AG04450 (cell line): ENCODE data around the gene CTRB1. TPM values are rescaled to one million over a fixed set of nuclear protein-coding genes. Genes with fewer than 3 reads are reported as not detected.

Experiments
- CTCF ChIA-PET: fragments of 300-600, 350-600 bp; formaldehyde crosslinking; extraction: SDS; loops from one replicate; lab custom pipeline; 2022; ENCODE audit warnings: antibody characterized with exemption, inconsistent platforms; lab: Charles Lee
- POLR2A ChIA-PET: fragments of 350-600 bp; formaldehyde crosslinking; extraction: SDS; loops from one replicate; lab custom pipeline; 2021; ENCODE audit warnings: antibody characterized with exemption, inconsistent platforms; lab: Yijun Ruan, JAX
- DNase-seq: peaks from one replicate; pipeline ENCODE4 v3.0.0-alpha.2; 2011; ENCODE audit warnings: low read depth, low spot score
- H3K27ac ChIP-seq: one replicate; pipeline ENCODE4 v1.5.1; 2012; ENCODE audit warnings: low read depth, low read length, control low read depth
- H3K27me3 ChIP-seq: one replicate; pipeline ENCODE4 v1.6.0; 2012; ENCODE audit warnings: low read length; ENCODE audit not compliant: control insufficient read depth, insufficient read depth
- H3K4me3 ChIP-seq: 2 replicates; pipeline ENCODE4 v1.5.1; 2011; ENCODE audit warnings: mild to moderate bottlenecking, low read depth, low read length, control low read depth
- H3K9me3 ChIP-seq: 2 replicates; pipeline ENCODE4 v1.5.1; 2012; ENCODE audit warnings: low read length; ENCODE audit not compliant: control insufficient read depth, insufficient read depth
- polyA plus RNA-seq: library from polyadenylated mRNA; depleted of rRNA; stranded (reverse); fragments of >200 nt; gene quantifications from 2 replicates; pipeline ENCODE4 v1.2.3, GENCODE V29; 2011
- TF ChIP-seq, protein P1 (sequence below): IDR thresholded peaks from 2 replicates; pipeline ENCODE4 v1.5.1; 2011; ENCODE audit warnings: low read depth, low read length, control low read depth, inconsistent platforms

The CTRB1 gene
- polyA plus RNA-seq, 1 experiment: not detected

DNA sequence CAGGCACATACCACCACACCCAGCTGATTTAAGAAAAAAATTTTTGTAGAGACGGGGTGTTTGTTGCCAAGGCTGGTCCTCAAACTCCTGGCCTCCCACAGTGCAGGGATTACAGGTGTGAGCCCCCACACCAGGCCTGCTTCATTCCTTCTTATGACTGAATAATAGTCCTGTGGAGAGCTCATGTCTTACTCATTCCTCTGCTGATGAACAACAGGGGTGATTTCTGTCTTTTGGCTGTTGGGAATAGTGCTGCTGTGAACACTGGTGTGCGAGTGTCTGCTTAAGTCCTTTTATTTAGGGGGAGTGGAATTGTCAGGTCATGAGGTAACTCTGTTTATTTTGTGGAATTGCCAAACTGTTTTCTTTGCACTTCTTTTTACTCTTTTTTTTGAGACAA is 2.7 kb upstream of the CTRB1 start:
- CTCF ChIA-PET: interaction anchor here (1.5 to 1.8 kb wide), 2 partner anchors 17 to 18 kb away, joined by 6 read pairs; no protein-coding TSS in a partner anchor
- DNase-seq: no peak

DNA sequence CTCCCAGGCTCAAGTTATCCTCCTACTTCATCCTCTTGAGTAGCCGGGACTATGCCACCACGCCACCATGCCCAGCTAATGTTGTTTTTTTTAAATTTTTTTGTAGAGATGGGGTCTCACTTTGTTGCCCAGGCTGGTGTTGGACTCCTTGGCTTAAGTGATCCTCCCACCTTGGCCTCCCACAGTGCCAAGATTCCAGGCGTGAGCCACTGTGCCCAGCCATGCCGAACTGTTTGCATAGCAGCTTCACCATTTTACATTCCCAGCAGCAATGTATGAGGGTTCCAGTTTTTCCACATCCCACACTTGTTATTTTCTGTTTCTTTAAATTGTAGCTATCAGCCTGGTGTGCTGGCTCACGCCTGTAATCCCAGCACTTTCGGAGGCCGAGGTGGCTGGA is 2.2 kb upstream of the CTRB1 start:
- H3K27ac ChIP-seq: no peak overlapping the region
- TF ChIP-seq, protein P1, sequence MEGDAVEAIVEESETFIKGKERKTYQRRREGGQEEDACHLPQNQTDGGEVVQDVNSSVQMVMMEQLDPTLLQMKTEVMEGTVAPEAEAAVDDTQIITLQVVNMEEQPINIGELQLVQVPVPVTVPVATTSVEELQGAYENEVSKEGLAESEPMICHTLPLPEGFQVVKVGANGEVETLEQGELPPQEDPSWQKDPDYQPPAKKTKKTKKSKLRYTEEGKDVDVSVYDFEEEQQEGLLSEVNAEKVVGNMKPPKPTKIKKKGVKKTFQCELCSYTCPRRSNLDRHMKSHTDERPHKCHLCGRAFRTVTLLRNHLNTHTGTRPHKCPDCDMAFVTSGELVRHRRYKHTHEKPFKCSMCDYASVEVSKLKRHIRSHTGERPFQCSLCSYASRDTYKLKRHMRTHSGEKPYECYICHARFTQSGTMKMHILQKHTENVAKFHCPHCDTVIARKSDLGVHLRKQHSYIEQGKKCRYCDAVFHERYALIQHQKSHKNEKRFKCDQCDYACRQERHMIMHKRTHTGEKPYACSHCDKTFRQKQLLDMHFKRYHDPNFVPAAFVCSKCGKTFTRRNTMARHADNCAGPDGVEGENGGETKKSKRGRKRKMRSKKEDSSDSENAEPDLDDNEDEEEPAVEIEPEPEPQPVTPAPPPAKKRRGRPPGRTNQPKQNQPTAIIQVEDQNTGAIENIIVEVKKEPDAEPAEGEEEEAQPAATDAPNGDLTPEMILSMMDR: no peak
- no peak for DNase-seq
- H3K27me3 ChIP-seq: no peaks in the 10 kb centered on the region
- POLR2A ChIA-PET: no interaction called here
- CTCF ChIA-PET: interaction anchor here (1.5 to 1.8 kb wide), 2 partner anchors 17 kb away, joined by 6 read pairs; no protein-coding TSS in a partner anchor
- no peak overlapping the region for H3K4me3 ChIP-seq
- no peaks in the 10 kb centered on the region for H3K9me3 ChIP-seq

More for the DNA sequence above, 2.7 kb upstream of the CTRB1 start:
- H3K4me3 ChIP-seq: no peak overlapping the region
- POLR2A ChIA-PET: no interaction called here
- TF ChIP-seq, protein P1: no peak
- H3K27ac ChIP-seq: no peak overlapping the region
- H3K9me3 ChIP-seq: no peaks in the 10 kb centered on the region
- no peaks in the 10 kb centered on the region for H3K27me3 ChIP-seq

- Histone ChIP-seq H3K27me3 (no peaks in the 10 kb centered on the region), H3K4me3 (no peak overlapping the region), H3K9me3 (no peaks in the 10 kb centered on the region), H3K27ac (no peak overlapping the region)
- POLR2A ChIA-PET: no interaction called here
- TF ChIP-seq, protein P1: no peak
- no peak for DNase-seq
- CTCF ChIA-PET: interaction anchor here (0.8 to 1.8 kb wide), 4 partner anchors 16 to 354 kb away, joined by 3 to 6 read pairs (median 4); no protein-coding TSS in a partner anchor
These were observed 1.4 kb upstream of the CTRB1 start for GRCh38 chr16:75217389-75217851.

DNA sequence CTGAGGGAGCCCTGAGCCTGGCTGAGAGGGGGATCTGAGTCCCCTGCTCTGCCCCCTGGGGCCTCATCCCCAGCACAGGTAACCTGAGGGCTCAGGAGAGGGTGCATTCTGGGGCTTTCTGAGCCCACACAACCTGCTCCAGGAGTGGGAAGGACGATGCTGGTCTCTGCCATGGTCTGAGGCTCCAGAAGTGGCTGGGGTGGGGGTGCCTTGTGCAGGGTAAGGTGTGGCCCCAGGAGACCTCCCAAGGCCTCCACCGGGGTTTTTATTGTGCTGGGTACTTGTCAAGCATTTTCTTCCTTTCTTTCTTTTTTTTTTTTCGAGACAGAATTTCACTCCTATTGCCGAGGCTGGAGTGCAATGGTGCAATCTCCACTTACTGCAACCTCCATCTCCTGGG is 300 bp downstream of the CTRB1 start:
- CTCF ChIA-PET: interaction anchor here (1.0 to 2.1 kb wide), 3 partner anchors 20 to 183 kb away, joined by 3 to 14 read pairs (median 5); no protein-coding TSS in a partner anchor
- POLR2A ChIA-PET: no interaction called here
- no peaks in the 10 kb centered on the region for H3K9me3 ChIP-seq

DNA sequence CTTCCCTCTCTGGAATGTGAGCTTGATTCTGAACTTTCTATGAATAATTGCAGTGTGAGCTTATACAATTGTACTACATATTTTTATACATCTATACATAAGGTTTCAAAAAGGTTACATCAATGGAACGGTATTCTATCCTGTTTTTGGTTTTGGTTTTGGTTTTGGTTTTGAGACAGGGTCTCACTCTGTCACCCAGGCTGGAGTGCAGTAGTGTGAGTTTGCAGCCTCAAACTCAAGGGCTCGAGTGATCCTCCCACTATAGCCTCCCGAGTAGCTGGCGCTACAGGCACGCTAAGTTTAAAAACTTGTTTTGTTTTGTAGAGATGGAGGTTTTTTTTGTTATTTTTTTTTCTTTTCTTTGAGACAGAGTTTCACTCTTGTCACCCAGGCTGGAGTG is 1.1 kb downstream of the CTRB1 start:
- CTCF ChIA-PET: interaction anchor here (0.6 to 2.1 kb wide), 5 partner anchors 21 to 245 kb away, joined by 3 to 14 read pairs (median 3); no protein-coding TSS in a partner anchor

More for the DNA sequence above, 300 bp downstream of the CTRB1 start:
- TF ChIP-seq, protein P1: no peak
- no peak for DNase-seq
- no peak overlapping the region for H3K4me3 ChIP-seq
- H3K27ac ChIP-seq: no peak overlapping the region
- H3K27me3 ChIP-seq: no peaks in the 10 kb centered on the region

More for the DNA sequence above, 1.1 kb downstream of the CTRB1 start:
- no peak for DNase-seq
- POLR2A ChIA-PET: interaction anchor here (0.7 kb wide), 1 partner anchor 544 kb away, joined by 3 read pairs; no protein-coding TSS in a partner anchor
- no peaks in the 10 kb centered on the region; the same call in 1 of the 2 replicates for H3K9me3 ChIP-seq
- TF ChIP-seq, protein P1: no peak
- no peak overlapping the region for H3K27ac ChIP-seq
- H3K4me3 ChIP-seq: no peak overlapping the region
- H3K27me3 ChIP-seq: no peaks in the 10 kb centered on the region
